HG03139 (cell line): ENCODE measurements around the gene CD4.
"Not testable (repeated sequence)": the region's sequence is repeated elsewhere in the genome, so short reads cannot be mapped to it uniquely, and the experiment has no call there.

ENCODE experiments used
- ATAC-seq: cut with Tn5 transposase; IDR thresholded peaks from one replicate; pipeline ENCODE4 v1.9.1; 2021; ENCODE audit not compliant: unreplicated experiment

Gene CD4

GRCh38 chr12:6788972-6789924 is at the start of gene CD4:
CD4 (plus strand) TSS chr12:6789528; CDS start chr12:6800139, 10,611 bp downstream.
- ATAC-seq, result no peak

- ATAC-seq, result not testable (repeated sequence)
Measured at GRCh38 chr12:6742080-6742479, 47.2 kb upstream of the CD4 start.

GRCh38 chr12:6742834-6743233 is 46.5 kb upstream of the CD4 start:
- no peak for ATAC-seq

GRCh38 chr12:6743300-6743699 is 46.0 kb upstream of the CD4 start:
- ATAC-seq, result not testable (repeated sequence)

GRCh38 chr12:6745741-6746525 is 43.4 kb upstream of the CD4 start:
- no peak for ATAC-seq

- no peak for ATAC-seq
Measured at GRCh38 chr12:6747216-6747615, 42.1 kb upstream of the CD4 start.

- ATAC-seq, result no peak
Measured at GRCh38 chr12:6748761-6749160, 40.6 kb upstream of the CD4 start.

GRCh38 chr12:6750506-6750905 is 38.8 kb upstream of the CD4 start:
- ATAC-seq, result no peak

GRCh38 chr12:6751767-6752166 is 37.6 kb upstream of the CD4 start:
- no peak for ATAC-seq

- ATAC-seq, result peak; percentile 3
Measured at GRCh38 chr12:6752167-6752920, 37.0 kb upstream of the CD4 start.

GRCh38 chr12:6752921-6753771 is 36.2 kb upstream of the CD4 start, which contains the start of gene MLF2:
MLF2 (minus strand) TSS chr12:6753141; CDS start chr12:6752334, 807 bp downstream.
- peak; percentile 88 for ATAC-seq

- ATAC-seq, result no peak
Measured at GRCh38 chr12:6753772-6754356, 35.5 kb upstream of the CD4 start.

- no peak for ATAC-seq
Measured at GRCh38 chr12:6754411-6754810, 34.9 kb upstream of the CD4 start.

GRCh38 chr12:6757028-6757690 is 32.2 kb upstream of the CD4 start:
- no peak for ATAC-seq

GRCh38 chr12:6758506-6759095 is 30.7 kb upstream of the CD4 start:
- ATAC-seq, result no peak

- no peak for ATAC-seq
Measured at GRCh38 chr12:6759741-6760140, 29.6 kb upstream of the CD4 start.

- no peak for ATAC-seq
Measured at GRCh38 chr12:6763380-6763779, 25.9 kb upstream of the CD4 start.

- peak; percentile 65 for ATAC-seq
Measured at GRCh38 chr12:6764011-6764828, 25.1 kb upstream of the CD4 start.
